Epidermal melanocyte (primary cell): Measurements from ENCODE around the gene TAS2R16.

Experiments
- DNase-seq: peaks from one replicate; pipeline ENCODE4 v3.0.0; 2011; ENCODE audit warnings: low spot score; ENCODE audit not compliant: insufficient read length

Gene TAS2R16, protein sequence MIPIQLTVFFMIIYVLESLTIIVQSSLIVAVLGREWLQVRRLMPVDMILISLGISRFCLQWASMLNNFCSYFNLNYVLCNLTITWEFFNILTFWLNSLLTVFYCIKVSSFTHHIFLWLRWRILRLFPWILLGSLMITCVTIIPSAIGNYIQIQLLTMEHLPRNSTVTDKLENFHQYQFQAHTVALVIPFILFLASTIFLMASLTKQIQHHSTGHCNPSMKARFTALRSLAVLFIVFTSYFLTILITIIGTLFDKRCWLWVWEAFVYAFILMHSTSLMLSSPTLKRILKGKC

DNA sequence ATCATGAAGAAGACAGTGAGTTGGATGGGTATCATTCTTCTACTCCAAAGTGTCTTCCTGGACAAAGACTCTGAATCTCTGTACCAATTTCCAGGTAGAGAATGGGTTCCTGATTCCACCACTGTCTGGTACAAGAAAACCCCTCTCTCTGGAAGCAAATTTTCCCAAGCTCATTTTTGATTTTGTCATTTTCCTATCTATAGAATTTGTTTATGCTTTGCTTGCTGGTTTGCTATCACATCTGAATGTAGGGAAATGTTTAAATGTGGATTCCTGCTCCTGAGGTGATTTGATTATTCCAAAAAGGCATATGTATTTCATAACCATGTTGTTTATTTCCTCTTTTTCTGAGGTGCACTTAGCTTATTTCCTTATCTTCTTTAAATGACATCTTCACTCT is at the start of gene TAS2R16:
TAS2R16 (minus strand) TSS at position 101 of the 400 bp plus-strand sequence; CDS start at position 35, 66 bp downstream.
- no peak for DNase-seq

DNA sequence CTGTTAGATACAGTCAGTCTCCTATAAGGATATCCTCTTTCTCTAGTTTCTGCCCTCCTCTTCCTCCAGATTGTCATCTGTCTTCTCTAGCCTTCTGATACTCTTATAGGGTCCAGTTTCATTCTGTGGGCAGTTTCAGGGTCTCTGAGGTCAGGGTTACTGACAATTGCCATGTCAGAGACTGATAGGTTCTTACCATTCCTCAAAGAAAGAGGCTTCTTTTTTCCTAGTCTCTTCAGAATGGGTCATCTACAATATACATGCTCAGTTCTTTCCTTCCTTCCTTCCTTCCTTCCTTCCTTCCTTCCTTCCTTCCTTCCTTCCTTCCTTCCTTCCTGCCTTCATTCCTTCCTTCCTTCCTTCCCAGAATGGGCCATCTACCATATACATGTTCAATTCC is 48.1 kb upstream of the TAS2R16 start:
- no peak for DNase-seq

DNA sequence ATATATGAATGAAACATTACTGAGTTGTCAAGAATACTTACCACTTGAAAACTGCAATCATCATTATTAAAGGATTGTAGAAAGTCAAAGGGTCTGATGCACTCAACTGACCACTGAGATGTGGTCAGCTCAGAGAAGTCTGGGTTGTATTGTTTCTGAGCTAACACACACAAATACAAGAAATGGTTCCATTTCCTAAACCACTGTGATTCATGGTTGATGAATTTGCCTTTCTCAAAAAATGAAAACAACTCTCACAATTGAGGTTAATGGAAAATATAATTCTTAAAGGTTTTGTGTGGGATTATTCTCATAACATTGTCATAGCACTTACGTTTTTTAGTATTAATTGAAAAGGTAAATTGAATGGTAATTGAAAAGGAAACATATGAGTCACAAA is 45.6 kb upstream of the TAS2R16 start:
- DNase-seq: no peak

DNA sequence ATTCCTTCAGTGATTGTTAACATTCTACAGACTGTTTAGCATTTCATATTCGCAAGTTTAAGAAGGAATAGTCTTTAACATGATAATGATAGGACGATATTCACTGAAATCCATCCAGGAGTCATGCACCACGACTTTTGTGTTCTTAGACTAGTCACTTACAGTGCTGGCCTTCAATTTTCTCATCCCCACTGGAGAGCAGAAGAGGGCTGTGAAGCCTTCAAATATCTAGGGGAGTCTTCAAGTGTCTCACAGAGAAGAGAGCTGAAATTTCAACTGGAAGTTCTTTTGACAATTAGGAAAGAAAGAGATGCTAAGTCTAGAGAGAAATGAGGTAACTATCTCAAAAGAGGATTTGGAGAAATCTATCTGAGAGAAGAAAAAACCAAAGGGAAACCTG is 43.8 kb upstream of the TAS2R16 start:
- DNase-seq: no peak

DNA sequence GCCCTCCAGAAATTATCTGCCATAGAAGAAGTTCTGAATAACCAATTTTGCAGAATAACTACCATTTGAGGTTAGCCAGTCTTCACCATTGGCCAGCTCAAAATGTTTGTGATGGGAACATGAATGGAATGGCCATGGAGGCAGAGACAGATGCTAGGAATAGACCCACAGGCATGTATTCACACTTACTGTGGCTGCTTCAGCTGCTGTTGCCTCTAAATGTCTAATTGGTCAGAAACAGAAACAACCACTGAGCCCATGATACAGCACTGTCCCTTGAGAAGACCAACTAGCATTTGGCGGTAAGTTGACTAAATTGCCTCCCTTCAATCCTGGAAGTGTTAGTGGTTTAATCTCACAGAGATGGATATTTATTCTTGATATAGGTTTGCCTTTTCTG is 38.6 kb upstream of the TAS2R16 start:
- DNase-seq: no peak

DNA sequence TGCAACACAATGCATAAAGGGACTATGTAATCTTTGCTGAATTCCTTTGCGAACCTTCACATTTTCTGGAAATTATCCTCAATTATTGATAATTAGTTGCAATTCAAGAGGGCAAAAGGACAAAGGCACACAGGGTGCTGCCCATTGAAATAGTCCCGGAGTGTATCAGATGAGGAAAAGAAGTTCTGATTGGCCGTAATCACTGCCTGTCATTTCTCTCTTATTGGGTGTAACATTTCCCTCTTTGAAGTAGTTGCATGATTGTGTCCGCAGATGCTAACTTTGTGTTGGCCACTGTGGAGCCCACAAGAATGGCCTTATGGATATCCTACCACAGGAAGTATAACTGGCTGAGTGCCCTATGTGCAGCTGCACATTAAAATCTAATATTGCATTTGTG is 35.1 kb upstream of the TAS2R16 start:
- no peak for DNase-seq

DNA sequence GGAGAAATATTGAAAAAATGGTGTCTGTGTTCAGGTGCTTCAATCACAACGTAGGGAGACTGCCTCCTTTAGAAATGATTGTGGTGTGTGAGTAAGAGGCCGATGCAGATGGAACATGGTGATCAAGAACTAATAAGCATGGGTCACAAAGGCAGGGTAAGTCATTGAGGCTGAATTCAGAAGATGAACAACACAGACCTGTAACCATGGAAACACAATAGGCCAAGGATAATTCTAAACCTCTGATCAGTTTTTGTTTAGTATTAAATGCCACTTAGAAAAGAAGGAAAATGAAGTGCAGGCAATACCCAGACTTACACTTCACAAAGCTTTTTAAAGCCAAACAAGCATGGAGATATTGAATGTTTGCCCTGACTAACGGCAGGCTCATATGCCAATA is 32.8 kb upstream of the TAS2R16 start:
- no peak for DNase-seq

DNA sequence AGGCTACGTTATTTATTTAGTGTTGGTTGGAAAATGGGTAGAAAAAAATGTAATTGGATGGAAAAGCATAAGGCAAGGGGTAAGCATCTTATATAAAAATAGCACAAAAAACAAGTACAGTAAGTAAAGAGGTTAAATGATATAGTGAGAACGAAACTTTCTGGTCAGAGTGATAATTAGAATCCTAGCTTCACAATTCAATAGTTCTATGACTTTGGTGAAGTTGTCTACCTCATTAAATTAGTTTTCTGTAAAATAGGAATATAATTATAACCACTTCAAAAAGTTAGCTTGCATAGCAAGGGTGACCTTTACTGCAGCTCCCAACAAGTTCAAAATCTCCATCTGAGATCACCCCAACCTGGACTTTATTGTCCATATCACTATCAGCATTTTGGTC is 30.8 kb upstream of the TAS2R16 start:
- no peak for DNase-seq

DNA sequence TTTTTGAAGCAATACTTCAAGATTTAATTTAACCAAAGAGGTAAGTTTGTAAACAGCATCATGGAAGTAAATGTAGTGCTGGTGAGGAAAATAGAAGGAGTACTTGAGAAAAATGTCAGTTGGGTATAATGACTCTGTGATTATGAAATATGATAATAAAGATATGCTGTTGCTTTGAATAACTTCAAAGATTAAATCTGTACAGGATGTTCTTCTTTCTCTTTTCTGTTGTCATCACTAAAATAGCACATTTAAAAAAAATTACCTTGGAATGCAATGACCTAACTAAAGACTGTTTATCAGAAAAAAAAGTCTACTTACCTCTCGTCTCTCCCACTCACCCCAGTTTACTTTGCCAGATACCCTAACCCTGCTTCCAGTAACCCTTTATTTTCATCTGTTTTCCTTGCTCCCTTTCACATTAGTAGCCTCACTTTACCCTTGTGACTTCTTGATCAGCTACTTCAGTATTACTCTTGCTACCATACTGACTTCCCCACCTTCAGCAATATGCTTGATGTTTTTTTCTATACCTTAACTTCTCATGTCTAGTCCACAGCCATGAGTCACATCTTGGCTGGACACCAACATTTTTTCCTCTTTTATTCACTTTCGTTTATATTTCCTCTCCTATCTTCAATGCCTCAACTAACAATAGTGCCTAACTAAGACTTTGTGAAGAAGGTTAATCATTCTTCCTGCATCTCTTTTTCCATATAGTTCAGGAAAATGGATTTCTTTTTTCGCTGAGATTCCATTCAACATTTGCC is 29.7 kb upstream of the TAS2R16 start:
- DNase-seq: no peak

DNA sequence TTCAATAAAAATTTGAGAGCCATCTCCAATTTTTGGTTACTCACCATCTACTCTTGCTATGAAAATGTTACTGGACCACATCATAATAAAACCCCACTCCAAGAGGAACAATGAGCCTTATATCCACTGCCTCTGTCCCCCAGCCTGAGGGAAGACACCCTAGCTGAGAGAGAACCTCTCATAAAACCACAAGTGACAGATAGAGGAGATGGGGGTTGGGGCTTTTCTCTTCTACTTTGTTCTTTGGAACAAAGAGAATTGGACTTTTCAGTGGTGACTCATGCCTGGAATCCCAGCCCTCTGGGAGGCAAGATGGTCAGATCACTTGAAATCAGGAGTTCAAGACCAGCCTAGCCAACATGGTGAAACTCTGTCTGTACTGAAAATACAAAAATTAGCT is 27.6 kb upstream of the TAS2R16 start:
- DNase-seq: no peak

DNA sequence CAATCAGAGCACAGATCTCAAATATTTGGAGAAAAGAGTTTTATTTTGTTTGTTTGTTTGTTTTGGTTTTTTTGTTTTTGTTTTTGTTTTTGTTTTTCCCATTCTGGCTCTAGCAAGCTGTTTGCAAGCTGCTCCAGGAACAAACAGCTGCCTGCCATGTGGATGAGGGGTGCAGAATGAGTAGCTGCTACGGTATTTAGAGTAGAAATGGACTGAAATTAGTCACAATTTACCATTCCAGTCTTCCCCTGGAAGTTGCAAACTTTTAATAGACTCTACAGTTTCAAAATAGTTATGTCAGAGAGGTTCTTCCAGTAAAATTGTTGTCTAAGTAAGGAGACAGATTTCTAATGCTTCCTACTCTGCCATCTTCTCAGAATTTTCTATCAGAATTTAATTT is 27.1 kb upstream of the TAS2R16 start:
- no peak for DNase-seq

DNA sequence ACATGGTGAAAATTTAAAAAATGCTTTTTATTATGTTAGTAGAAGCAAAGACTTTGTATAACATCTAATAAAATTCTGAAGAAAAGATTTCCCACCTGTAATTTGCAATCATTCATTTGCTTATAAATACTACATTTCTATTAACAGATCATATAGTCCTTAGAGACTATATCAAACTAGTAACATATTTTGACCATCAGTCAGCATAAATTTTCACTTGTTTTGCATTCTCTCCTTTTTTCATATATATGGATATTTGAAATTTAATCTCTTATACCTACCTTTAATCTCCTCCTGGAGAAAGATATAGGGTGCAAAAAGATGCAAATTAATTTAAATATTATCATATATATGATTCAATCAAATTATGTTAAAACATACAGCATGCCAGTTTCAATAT is 16.9 kb upstream of the TAS2R16 start:
- no peak for DNase-seq

DNA sequence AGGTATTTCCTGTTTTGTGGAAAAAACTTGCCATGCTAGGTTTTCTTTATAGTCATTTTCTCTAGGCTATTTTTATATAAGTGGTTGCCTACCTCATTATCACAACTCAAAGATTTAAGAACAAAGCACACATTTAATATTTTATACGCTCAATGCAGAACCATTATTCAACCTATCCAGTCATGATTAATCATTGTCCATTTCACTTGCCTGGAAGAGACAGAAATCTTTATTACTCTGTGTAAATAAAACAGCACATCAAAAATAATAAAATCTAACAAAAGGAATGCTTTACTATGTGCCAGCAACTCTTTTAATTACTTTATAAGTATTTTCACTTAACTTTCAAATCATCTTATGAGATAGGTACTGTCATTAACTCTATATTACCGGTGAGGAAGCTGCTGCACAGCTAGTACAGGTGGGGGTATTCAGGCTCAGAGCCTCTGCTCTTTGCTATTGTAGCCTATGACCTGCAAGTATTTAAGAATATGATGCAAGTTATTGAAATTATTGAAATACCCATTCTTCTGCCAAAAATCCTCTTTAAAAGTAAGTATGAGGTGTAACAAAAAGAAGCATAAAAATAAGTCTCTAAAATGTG is 16.4 kb upstream of the TAS2R16 start:
- no peak for DNase-seq

DNA sequence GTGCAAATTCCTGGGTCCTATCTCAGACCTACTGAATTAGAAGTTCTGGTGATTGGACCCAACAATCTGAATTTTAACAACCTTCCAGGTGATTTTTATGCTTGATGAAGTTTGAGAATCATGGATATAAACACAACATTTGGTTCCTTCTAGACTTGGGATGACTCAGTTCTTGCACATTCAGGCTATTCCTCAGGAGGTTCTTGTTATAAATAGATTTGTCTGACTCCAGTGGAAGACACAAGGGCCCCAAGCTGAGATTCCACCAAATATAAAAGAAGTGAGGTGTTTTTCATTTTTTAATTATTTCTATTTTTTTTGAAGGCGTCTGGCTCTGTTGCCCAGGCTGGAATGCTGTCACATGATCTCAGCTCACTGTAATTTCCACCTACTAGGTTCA is 9.4 kb upstream of the TAS2R16 start:
- DNase-seq: no peak

DNA sequence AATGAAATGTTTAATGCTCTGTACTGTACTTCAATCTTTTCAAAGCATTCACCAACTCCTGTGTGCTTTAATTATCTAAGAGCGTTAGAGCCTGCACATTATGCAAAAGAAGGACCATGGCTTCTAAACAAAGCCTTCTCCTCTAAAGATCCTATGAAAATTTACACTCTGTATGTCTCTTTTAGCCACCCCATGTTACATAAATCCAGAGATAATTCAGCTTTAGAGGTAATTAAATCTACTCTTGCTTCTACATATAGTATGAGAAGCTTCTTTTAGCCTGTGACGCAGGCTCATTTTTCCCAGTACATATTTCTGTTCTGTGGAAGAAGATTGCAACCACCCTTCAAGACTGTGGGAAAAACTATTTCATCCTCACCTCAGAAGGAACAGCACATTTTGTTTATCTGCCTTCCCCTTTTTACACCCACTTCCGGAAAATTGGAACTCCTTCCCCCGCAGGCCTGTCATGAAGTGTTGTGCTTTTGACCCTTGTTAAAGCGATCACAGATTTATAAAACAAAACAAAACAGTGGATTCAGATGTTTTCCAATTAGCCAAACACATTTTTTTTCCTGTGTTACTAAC is 8.1 kb upstream of the TAS2R16 start:
- no peak for DNase-seq

DNA sequence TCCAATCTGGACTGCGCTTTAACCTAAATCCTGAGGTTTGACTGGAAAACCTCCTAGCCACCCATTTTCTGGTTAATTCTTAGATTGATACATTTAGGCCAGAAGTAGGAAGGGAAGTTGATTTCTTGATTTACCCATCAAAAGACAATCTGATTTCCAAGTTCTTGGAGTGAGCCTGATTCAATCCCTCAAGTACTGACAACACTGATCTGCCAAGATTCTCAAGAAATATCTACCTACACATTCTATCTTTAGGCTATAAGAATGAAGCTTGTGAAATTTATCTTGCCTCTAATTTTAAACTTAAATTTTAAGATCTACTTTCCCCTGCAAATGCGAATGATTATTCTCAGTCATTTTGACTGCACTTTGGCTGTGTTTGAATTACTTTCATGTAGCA is 5.9 kb downstream of the TAS2R16 start:
- no peak for DNase-seq

DNA sequence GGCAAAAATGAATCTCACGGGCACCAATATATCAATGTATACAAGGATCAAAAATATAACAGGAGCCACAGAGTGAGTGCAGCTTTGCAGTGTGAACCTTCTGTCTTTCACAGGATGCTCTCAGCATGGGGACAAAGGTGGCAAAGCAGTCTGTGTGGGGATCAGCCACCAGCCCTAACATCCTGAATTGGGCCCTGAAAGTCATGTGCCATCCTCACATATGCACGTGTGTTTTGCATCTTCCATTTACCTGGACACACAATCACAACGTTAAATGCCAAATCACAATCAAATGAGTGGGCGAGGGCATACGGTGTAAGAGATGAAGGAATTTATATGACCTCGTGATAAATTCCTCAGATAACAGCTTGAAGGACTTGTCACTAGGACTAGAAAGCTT is 6.5 kb downstream of the TAS2R16 start:
- no peak for DNase-seq

DNA sequence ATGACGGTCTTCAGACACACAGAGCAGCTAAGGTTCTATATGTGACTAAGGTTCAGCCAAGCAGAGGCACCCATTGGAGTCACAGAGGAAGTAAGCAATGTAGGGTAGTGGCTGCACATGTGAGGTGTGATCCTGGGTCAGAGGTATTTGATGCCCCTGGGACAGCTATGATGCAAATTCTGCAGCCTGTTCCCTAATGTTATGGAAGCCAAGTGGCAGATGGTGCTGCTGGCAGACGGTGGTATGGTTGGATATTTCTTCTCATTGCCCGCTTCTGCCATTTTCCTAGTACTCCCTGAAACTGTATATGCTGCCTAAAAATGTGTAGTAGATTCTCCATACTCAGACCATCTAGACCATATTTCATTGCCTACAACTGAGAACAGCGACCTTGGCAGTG is 7.2 kb downstream of the TAS2R16 start:
- no peak for DNase-seq

DNA sequence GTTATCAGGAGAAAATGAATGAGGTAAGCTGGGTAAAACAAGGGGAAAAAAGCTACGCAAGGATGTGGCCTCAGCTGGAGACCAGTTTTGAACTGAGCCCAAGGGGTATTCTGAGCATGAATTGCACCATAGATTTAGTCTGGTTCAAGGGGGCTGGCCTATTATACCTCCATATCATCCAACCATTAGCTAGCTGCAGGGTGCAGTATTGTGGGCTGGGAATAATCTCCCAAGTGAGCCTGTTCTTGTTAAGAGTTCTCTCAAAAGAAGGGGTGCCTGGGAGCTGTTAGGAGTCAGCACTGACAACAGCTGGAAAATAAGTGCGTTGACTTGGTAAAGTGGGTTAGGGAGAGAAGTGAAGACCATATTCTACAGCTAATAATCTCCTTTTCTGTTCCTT is 8.0 kb downstream of the TAS2R16 start:
- no peak for DNase-seq

DNA sequence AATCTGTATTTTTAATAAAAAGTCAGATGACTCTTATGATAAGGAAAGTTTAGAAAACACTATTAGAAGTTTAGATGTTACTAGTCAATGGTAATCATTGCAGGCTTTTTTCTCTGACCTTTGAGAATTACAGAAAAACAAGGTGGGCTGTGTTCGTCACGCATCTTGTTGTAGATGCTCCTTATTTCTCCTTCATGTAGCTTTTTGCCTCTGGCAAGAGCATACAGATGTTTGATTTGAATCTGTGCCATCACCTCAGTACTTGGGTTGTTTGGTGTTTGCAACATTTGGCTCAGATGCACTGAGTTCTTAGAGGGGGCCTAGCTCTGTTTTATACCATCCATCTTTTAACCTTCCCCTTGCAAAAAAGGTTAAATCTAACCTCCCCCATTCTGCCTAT is 11.5 kb downstream of the TAS2R16 start:
- DNase-seq: no peak

DNA sequence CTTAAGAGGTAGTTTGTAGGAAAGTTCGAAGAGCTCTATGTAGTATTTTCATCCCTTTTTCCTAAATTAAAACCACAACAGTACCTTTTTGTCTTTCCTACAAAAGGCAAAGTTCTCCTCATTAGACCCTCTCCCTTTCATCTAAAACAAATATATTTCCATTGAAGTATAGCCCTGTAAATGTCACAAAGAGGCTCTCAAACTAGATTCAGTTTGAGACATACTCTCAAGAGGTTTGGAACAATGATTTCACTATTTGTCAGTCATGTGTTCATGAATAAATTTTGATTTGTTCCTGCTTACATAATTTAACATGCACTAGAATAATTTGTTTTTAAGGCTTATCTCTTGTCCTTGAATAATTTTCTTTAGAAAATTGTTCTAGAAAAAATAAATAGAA is 12.2 kb downstream of the TAS2R16 start:
- no peak for DNase-seq

DNA sequence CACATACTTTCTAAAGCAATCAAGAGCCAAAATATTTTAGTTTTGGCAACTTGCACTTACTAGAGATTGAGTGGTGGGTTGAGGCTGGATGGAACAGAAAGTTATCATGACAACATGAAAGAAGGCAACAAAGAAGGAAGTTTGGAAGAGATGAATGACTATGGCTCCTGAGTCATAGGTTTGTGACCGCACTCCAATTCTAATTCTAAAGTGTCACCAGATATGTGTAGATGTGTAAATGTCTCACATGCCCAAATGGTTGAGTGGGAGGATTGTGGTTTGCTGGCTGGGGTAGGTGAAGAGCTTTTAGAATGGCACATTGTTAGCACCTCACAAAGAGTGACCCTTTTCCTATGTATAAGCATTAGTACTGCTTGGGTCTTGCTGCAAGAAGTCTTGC is 20.2 kb downstream of the TAS2R16 start:
- no peak for DNase-seq
